OCI-LY1 (cell line): Measurements from ENCODE around the gene PLTP.

ENCODE experiments used
- H2AFZ ChIP-seq: fragments of 200-600 bp; sonication (generic), shearing (Covaris generic); 2 replicates; pipeline ENCODE4 v1.6.0; 2014; ENCODE audit warnings: antibody characterized with exemption, mild to moderate bottlenecking, low read length
- H3F3A ChIP-seq: fragments of 200-600 bp; sonication (generic), shearing (Covaris generic); 2 replicates; pipeline ENCODE4 v1.6.0; 2014; ENCODE audit warnings: mild to moderate bottlenecking, antibody characterized with exemption, low read length, moderate library complexity; ENCODE audit not compliant: insufficient read depth
- H3K27ac ChIP-seq: fragments of 200-600 bp; sonication (generic); 2 replicates; pipeline ENCODE4 v1.5.1; 2014; ENCODE audit warnings: low read length, mixed run types, mild to moderate bottlenecking, low read depth; ENCODE audit not compliant: poor library complexity, severe bottlenecking
- H3K27me3 ChIP-seq: fragments of 200-600 bp; sonication (generic); 2 replicates; pipeline ENCODE4 v1.6.0; 2014; ENCODE audit warnings: antibody characterized with exemption, mild to moderate bottlenecking, low read length, moderate library complexity; ENCODE audit not compliant: insufficient read depth
- H3K36me3 ChIP-seq: fragments of 200-600 bp; sonication (generic); 2 replicates; pipeline ENCODE4 v1.6.1; 2014; ENCODE audit warnings: mild to moderate bottlenecking, antibody characterized with exemption, low read length, moderate library complexity, mixed read lengths; ENCODE audit not compliant: insufficient read depth
- H3K4me1 ChIP-seq: fragments of 200-600 bp; sonication (generic); 2 replicates; pipeline ENCODE4 v1.5.1; 2014; ENCODE audit warnings: mild to moderate bottlenecking, low read length, moderate library complexity; ENCODE audit not compliant: insufficient read depth, severe bottlenecking
- H3K4me2 ChIP-seq: fragments of 200-600 bp; sonication (generic), shearing (Covaris generic); 2 replicates; pipeline ENCODE4 v1.6.1; 2014; ENCODE audit warnings: low read length
- H3K4me3 ChIP-seq: fragments of 200-600 bp; sonication (generic); 2 replicates; pipeline ENCODE4 v1.5.1; 2014; ENCODE audit warnings: low read length, low read depth, mild to moderate bottlenecking, mixed read lengths; ENCODE audit not compliant: poor library complexity, severe bottlenecking
- H3K79me2 ChIP-seq: fragments of 200-600 bp; shearing (Covaris generic); 2 replicates; pipeline ENCODE4 v1.6.1; 2016; ENCODE audit warnings: mixed run types, low read length, mixed read lengths; ENCODE audit not compliant: insufficient read depth
- H3K9ac ChIP-seq: fragments of 200-600 bp; sonication (generic), shearing (Covaris generic); 2 replicates; pipeline ENCODE4 v1.6.1; 2014; ENCODE audit warnings: mild to moderate bottlenecking, low read length, mixed read lengths
- H3K9me2 ChIP-seq: fragments of 200-600 bp; sonication (generic), shearing (Covaris generic); 2 replicates; pipeline ENCODE4 v1.6.1; 2014; ENCODE audit warnings: low read depth, mild to moderate bottlenecking, low read length, mixed read lengths
- H3K9me3 ChIP-seq: fragments of 200-600 bp; shearing (Covaris generic); 2 replicates; pipeline ENCODE4 v1.6.1; 2014; ENCODE audit warnings: low read length, mixed read lengths
- H4K20me1 ChIP-seq: fragments of 200-600 bp; sonication (generic), shearing (Covaris generic); 2 replicates; pipeline ENCODE4 v1.6.0; 2016; ENCODE audit warnings: mild to moderate bottlenecking, low read length; ENCODE audit not compliant: insufficient read depth
- EZH2 ChIP-seq: fragments of 200-600 bp; sonication (generic), shearing (Covaris generic); IDR thresholded peaks from 2 replicates; pipeline ENCODE4 v1.8.0; 2017; ENCODE audit warnings: borderline replicate concordance, mixed run types, mild to moderate bottlenecking, antibody characterized with exemption, low read length, moderate library complexity, mixed read lengths
- TF ChIP-seq, protein P1 (sequence below): fragments of 200-600 bp; sonication (generic), shearing (Covaris generic); IDR thresholded peaks from 2 replicates; pipeline ENCODE4 v1.5.1; 2017; ENCODE audit warnings: mild to moderate bottlenecking, antibody characterized with exemption, low read length, moderate library complexity, mixed read lengths

Gene PLTP

DNA sequence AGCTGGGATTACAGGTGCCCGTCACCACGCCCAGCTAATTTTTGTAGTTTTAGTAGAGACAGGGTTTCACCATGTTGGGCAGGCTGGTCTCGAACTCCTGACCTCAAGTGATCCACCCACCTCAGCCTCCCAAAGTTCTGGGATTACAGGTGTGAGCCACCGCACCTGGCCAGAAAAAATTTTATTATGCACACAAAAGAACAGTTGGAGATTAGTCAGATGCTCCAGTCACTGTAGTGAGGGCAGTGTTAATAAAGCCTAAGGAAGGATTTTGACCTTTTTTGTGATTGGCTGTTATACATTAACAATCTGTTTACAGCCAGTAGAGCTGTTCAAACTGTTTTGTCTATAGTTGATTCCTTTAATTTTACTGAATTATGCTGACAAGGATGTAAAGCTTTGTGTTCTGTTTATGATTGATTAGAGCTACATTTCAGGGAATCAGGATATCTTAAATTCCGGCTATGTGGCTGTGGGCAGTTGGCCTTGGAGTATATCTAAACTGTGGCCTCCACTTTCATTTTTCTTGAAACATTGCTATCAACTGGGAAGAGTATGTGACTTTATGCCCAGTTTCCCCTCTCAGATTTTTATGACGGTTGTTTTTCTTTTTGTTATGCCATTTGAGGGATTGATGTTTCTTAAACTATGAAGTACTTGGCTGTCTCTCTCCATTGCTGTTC, 44.7 kb downstream of the PLTP start:
- no peaks in the 10 kb centered on the region for H4K20me1 ChIP-seq
- no peaks in the 10 kb centered on the region for H3K27me3 ChIP-seq
- no peak overlapping the region for H3K4me2 ChIP-seq
- H3K9ac ChIP-seq = no peak overlapping the region
- no peak overlapping the region for H3K4me3 ChIP-seq
- H3K36me3 ChIP-seq = no peaks in the 10 kb centered on the region
- no peaks in the 10 kb centered on the region for H3F3A ChIP-seq
- no peak overlapping the region for H3K27ac ChIP-seq
- no peak for TF ChIP-seq EZH2
- TF ChIP-seq, protein P1, sequence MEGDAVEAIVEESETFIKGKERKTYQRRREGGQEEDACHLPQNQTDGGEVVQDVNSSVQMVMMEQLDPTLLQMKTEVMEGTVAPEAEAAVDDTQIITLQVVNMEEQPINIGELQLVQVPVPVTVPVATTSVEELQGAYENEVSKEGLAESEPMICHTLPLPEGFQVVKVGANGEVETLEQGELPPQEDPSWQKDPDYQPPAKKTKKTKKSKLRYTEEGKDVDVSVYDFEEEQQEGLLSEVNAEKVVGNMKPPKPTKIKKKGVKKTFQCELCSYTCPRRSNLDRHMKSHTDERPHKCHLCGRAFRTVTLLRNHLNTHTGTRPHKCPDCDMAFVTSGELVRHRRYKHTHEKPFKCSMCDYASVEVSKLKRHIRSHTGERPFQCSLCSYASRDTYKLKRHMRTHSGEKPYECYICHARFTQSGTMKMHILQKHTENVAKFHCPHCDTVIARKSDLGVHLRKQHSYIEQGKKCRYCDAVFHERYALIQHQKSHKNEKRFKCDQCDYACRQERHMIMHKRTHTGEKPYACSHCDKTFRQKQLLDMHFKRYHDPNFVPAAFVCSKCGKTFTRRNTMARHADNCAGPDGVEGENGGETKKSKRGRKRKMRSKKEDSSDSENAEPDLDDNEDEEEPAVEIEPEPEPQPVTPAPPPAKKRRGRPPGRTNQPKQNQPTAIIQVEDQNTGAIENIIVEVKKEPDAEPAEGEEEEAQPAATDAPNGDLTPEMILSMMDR = no peak
- no peaks in the 10 kb centered on the region for H3K9me3 ChIP-seq
- H2AFZ ChIP-seq = no peak overlapping the region
- no peaks in the 10 kb centered on the region for H3K9me2 ChIP-seq
- no peaks in the 10 kb centered on the region for H3K79me2 ChIP-seq
- no peaks in the 10 kb centered on the region for H3K4me1 ChIP-seq

DNA sequence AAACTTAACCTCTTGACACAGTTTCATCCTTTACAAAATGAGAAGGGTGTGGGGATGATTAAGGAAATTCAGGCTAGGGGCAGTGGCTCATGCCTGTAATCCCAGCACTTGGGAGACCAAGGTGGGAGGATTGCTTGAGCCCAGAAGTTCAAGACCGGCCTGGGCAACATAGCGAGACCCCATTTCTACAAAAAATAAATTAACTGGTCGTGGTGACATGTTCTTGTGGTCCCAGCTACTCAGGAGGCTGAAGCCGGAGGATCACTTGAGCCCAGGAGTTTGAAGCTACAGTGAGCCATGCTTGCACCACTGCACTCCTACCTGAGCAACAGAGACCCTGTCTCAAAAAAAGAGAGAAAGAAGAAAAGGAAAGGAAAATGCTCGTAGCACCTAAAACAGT, 45.5 kb downstream of the PLTP start:
- Histone ChIP-seq H3K9ac (no peak overlapping the region), H3K79me2 (no peaks in the 10 kb centered on the region), H3F3A (no peaks in the 10 kb centered on the region), H3K4me3 (no peak overlapping the region), H4K20me1 (no peaks in the 10 kb centered on the region), H3K27me3 (no peaks in the 10 kb centered on the region), H2AFZ (no peak overlapping the region), H3K9me3 (no peaks in the 10 kb centered on the region), H3K4me2 (no peak overlapping the region), H3K27ac (no peak overlapping the region), H3K9me2 (no peaks in the 10 kb centered on the region), H3K4me1 (peaks cover under 1% of the 10 kb centered on the region), H3K36me3 (no peaks in the 10 kb centered on the region)
- TF ChIP-seq, protein P1 = no peak
- TF ChIP-seq EZH2 = no peak

DNA sequence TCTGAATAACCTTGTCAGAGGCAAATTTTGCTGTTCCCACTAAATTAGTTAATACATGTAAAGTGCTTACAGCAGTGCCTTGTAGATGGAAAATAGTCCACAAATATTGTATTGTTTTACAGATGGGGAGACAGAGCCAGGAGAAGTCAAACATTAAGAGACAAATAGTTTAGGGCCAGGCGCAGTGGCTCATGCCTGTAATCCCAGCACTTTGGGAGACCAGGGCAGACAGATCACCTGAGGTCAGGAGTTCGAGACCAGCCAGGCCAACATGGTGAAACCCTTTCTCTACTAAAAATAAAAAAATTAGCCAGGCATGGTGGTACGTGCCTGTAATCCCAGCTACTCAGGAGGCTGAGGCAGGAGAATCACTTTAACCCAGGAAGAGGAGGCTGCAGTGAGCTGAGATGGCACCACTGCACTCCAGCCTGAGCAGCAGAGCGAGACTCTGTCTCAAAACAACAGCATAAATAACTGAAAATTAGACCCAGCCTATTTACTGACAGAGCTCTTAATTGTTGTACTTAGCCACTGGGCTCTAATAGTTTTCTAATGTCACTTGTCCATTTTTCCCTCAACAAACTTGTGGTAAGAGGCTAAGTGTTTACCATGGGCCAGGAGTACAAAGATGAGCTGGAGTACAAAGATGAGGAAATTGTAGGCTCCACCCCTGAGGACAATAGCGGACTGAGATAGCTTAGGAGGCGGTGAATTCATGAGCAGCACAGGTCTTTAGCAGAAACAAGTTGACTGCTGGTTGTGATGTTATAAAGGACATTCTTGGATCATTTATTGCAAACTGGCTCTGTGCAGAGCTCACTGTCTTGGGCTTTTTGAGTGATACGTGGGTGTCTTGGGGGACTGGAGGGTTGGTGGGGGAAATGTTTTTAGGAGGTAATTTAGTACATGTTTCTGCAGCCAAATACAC, 48.1 kb downstream of the PLTP start:
- no peaks in the 10 kb centered on the region for H3K27me3 ChIP-seq
- TF ChIP-seq EZH2 = no peak
- TF ChIP-seq, protein P1 = no peak
- H4K20me1 ChIP-seq = no peaks in the 10 kb centered on the region
- no peak overlapping the region for H3K27ac ChIP-seq
- no peak overlapping the region for H2AFZ ChIP-seq
- H3K4me2 ChIP-seq = no peak overlapping the region
- no peaks in the 10 kb centered on the region for H3K79me2 ChIP-seq
- peaks cover 21% of the 10 kb centered on the region for H3K4me1 ChIP-seq
- no peaks in the 10 kb centered on the region for H3K9me3 ChIP-seq
- H3K9ac ChIP-seq = no peak overlapping the region
- H3K36me3 ChIP-seq = no peaks in the 10 kb centered on the region
- no peak overlapping the region for H3K4me3 ChIP-seq
- no peaks in the 10 kb centered on the region for H3K9me2 ChIP-seq
- no peaks in the 10 kb centered on the region for H3F3A ChIP-seq
